ENCODE data around the gene KAZN.
A peak's percentile ranks its signal among the peaks of the same experiment; 100 is the strongest.

The KAZN gene

GRCh38 chr1:15055736-15056415, 457.4 kb downstream of the KAZN start:
- DNase-seq: no peak

GRCh38 chr1:15056515-15057285, 458.2 kb downstream of the KAZN start:
- DNase-seq: no peak

GRCh38 chr1:15057834-15058233, 459.3 kb downstream of the KAZN start:
- DNase-seq: no peak

GRCh38 chr1:15058261-15058660, 459.8 kb downstream of the KAZN start:
- DNase-seq: no peak

GRCh38 chr1:15060104-15060503, 461.6 kb downstream of the KAZN start:
- DNase-seq: no peak

- peak; percentile 6 for DNase-seq
Measured at GRCh38 chr1:15062479-15063099, 464.1 kb downstream of the KAZN start.

GRCh38 chr1:15063346-15063745, 464.9 kb downstream of the KAZN start:
- DNase-seq: no peak

GRCh38 chr1:15063783-15064182, 465.3 kb downstream of the KAZN start:
- DNase-seq: no peak

- no peak for DNase-seq
Measured at GRCh38 chr1:15064217-15064929, 465.9 kb downstream of the KAZN start.

- DNase-seq: no peak
Measured at GRCh38 chr1:15065291-15065690, 466.8 kb downstream of the KAZN start.

GRCh38 chr1:15065736-15066135, 467.3 kb downstream of the KAZN start:
- DNase-seq: no peak

GRCh38 chr1:15066191-15066590, 467.7 kb downstream of the KAZN start:
- no peak for DNase-seq

GRCh38 chr1:15067148-15067547, 468.7 kb downstream of the KAZN start:
- no peak for DNase-seq

GRCh38 chr1:15068152-15068551, 469.7 kb downstream of the KAZN start:
- no peak for DNase-seq

- no peak for DNase-seq
Measured at GRCh38 chr1:15068997-15069396, 470.5 kb downstream of the KAZN start.

GRCh38 chr1:15070145-15070748, 471.8 kb downstream of the KAZN start:
- no peak for DNase-seq

- no peak for DNase-seq
Measured at GRCh38 chr1:15071936-15072335, 473.5 kb downstream of the KAZN start.

GRCh38 chr1:15073799-15074308, 475.4 kb downstream of the KAZN start:
- no peak for DNase-seq

- DNase-seq: no peak
Measured at GRCh38 chr1:15075175-15075574, 476.7 kb downstream of the KAZN start.

GRCh38 chr1:15075817-15076216, 477.3 kb downstream of the KAZN start:
- DNase-seq: no peak

- no peak for DNase-seq
Measured at GRCh38 chr1:15076807-15077206, 478.3 kb downstream of the KAZN start.

GRCh38 chr1:15077384-15077783, 478.9 kb downstream of the KAZN start:
- no peak for DNase-seq
